ENCODE data around the gene MEIOB. TPM values are rescaled to one million over a fixed set of nuclear protein-coding genes. Genes with fewer than 3 reads are reported as not detected.

Gene MEIOB
- total RNA-seq, 2 experiments from 2014 or later: not detected

DNA sequence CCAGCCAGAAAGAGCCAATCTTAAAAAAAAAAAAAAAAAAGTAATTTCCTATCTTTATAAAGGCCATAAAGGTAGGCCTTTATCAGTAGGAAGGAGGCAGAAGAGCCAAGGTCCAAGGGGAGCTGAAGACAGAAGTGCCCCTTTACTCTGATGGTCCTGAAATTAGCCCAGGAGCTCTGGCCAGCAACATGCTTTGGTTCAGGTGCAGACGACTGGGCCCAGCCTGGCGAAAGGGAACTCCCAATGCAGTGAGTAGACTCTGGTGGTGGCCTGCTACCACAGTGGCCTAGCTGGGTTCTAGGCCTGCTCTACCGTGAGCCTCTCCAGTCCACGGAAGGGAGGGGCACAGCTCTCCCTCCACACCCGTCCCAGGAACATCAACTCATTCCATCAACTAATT, 23.1 kb upstream of the MEIOB start:
- ChIA-PET POLR2A (no interaction called here), CTCF (no interaction called here)
- intact Hi-C loops (cut with DNase I, micrococcal nuclease): no loop called here
- Histone ChIP-seq H3K27me3 (ENCODE audit: control insufficient read depth in 1 of 2, insufficient read depth in 2 of 2, low read length in 2 of 2) (peaks cover 3 to 5% of the 10 kb centered on the region in 2 experiments), H3K27ac (ENCODE audit: low read depth in 1 of 2, low read length in 2 of 2) (no peak overlapping the region), H3K9me3 (ENCODE audit: control insufficient read depth in 1 of 2, insufficient read depth in 1 of 2, low read length in 2 of 2) (no peaks in the 10 kb centered on the region), H3K4me3 (ENCODE audit: low read length) (no peak overlapping the region), H3K36me3 (ENCODE audit: insufficient read depth, low read length) (no peaks in the 10 kb centered on the region), H3K4me1 (ENCODE audit: insufficient read depth, low read length) (no peaks in the 10 kb centered on the region)
- ATAC-seq (ENCODE audit: poor library complexity) (no peak), DNase-seq (no peak)
- no peak overlapping the region for H3K27ac Mint-ChIP-seq
- no peaks in the 10 kb centered on the region for H3K9me3 Mint-ChIP-seq
- no peaks in the 10 kb centered on the region for H3K4me1 Mint-ChIP-seq (ENCODE audit: low read depth)
- peaks cover 15% of the 10 kb centered on the region for H3K27me3 Mint-ChIP-seq
- H3K36me3 Mint-ChIP-seq (ENCODE audit: low read depth): no peaks in the 10 kb centered on the region
- TF ChIP-seq, protein P1, sequence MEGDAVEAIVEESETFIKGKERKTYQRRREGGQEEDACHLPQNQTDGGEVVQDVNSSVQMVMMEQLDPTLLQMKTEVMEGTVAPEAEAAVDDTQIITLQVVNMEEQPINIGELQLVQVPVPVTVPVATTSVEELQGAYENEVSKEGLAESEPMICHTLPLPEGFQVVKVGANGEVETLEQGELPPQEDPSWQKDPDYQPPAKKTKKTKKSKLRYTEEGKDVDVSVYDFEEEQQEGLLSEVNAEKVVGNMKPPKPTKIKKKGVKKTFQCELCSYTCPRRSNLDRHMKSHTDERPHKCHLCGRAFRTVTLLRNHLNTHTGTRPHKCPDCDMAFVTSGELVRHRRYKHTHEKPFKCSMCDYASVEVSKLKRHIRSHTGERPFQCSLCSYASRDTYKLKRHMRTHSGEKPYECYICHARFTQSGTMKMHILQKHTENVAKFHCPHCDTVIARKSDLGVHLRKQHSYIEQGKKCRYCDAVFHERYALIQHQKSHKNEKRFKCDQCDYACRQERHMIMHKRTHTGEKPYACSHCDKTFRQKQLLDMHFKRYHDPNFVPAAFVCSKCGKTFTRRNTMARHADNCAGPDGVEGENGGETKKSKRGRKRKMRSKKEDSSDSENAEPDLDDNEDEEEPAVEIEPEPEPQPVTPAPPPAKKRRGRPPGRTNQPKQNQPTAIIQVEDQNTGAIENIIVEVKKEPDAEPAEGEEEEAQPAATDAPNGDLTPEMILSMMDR (IDR thresholded peaks at IDR 0.05): no peak
- no peak overlapping the region for H3K4me3 Mint-ChIP-seq

DNA sequence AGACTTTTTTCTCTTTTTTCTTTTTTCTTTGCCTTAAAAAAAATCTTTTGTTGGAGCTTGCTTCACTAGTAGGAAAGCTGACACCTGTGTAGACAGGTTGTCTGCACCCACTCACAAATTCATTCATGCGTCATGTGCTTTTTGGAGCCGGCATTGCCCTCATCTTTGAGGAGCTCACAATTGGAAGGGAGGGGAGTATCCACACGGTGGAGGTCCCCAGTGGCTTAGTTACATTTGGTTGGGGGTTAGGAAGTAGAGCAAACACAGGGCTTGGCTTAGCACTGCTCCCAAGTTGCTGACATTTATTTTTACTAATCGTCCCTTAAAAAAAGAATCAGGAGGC, 18.7 kb upstream of the MEIOB start:
- Mint-ChIP-seq H3K27me3 (peaks cover 18% of the 10 kb centered on the region), H3K36me3 (ENCODE audit: low read depth) (no peaks in the 10 kb centered on the region), H3K4me3 (no peak overlapping the region), H3K27ac (no peak overlapping the region), H3K4me1 (ENCODE audit: low read depth) (no peaks in the 10 kb centered on the region), H3K9me3 (no peaks in the 10 kb centered on the region)
- no peak for DNase-seq
- Histone ChIP-seq H3K9me3 (ENCODE audit: control insufficient read depth in 1 of 2, insufficient read depth in 1 of 2, low read length in 2 of 2) (no peaks in the 10 kb centered on the region), H3K36me3 (ENCODE audit: insufficient read depth, low read length) (no peaks in the 10 kb centered on the region), H3K27ac (ENCODE audit: low read depth in 1 of 2, low read length in 2 of 2) (no peak overlapping the region), H3K4me1 (ENCODE audit: insufficient read depth, low read length) (no peaks in the 10 kb centered on the region), H3K27me3 (ENCODE audit: control insufficient read depth in 1 of 2, insufficient read depth in 2 of 2, low read length in 2 of 2) (peaks cover 3% of the 10 kb centered on the region in 2 experiments), H3K4me3 (ENCODE audit: low read length) (no peak overlapping the region)
- no peak for ATAC-seq (ENCODE audit: poor library complexity)
- ChIA-PET CTCF (no interaction called here), POLR2A (no interaction called here)
- intact Hi-C loops (cut with DNase I, micrococcal nuclease): no loop called here
- TF ChIP-seq, protein P1 (IDR thresholded peaks at IDR 0.05): no peak

DNA sequence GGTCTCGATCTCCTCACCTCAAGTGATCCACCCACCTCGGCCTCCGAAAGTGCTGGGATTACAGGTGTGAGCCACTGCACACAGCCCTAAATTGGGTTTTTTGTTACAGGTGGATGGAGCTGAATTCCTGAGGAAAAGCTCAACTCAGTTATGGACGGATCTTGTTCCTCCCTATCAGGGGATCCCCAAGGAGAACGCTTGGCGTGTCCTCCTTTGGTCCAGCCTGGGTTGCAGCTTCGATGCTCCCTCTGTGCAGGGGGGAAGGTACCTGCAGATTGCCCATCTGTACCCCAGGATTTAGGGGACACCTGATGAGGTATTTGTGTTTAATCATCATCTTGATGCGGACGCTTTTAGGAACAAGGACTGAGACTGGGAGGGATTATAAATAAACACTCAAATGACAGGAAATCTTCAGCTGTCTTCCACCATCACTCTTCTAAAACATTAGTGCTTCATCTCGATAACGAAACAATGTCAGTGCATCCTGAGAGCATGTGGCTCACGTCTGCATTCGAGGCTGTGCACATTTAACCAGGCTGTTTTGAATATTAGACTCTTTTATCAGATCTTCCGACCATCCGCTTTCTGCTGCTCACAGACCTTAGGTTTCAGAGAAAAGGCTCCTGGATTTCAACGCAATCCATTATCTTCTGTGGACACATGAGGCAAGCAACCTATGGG, 18.2 kb upstream of the MEIOB start:
- DNase-seq (no peak), ATAC-seq (ENCODE audit: poor library complexity) (no peak)
- no peaks in the 10 kb centered on the region for H3K36me3 Mint-ChIP-seq (ENCODE audit: low read depth)
- Histone ChIP-seq H3K4me3 (ENCODE audit: low read length) (no peak overlapping the region), H3K36me3 (ENCODE audit: insufficient read depth, low read length) (no peaks in the 10 kb centered on the region), H3K4me1 (ENCODE audit: insufficient read depth, low read length) (no peaks in the 10 kb centered on the region), H3K27ac (ENCODE audit: low read depth in 1 of 2, low read length in 2 of 2) (no peak overlapping the region), H3K9me3 (ENCODE audit: control insufficient read depth in 1 of 2, insufficient read depth in 1 of 2, low read length in 2 of 2) (no peaks in the 10 kb centered on the region), H3K27me3 (ENCODE audit: control insufficient read depth in 1 of 2, insufficient read depth in 2 of 2, low read length in 2 of 2) (peaks cover 3% of the 10 kb centered on the region in 2 experiments)
- no peaks in the 10 kb centered on the region for H3K4me1 Mint-ChIP-seq (ENCODE audit: low read depth)
- ChIA-PET CTCF (no interaction called here), POLR2A (no interaction called here)
- peaks cover 18% of the 10 kb centered on the region for H3K27me3 Mint-ChIP-seq
- H3K27ac Mint-ChIP-seq: no peak overlapping the region
- TF ChIP-seq, protein P1 (IDR thresholded peaks at IDR 0.05): no peak
- H3K9me3 Mint-ChIP-seq: no peaks in the 10 kb centered on the region
- intact Hi-C loops (cut with DNase I, micrococcal nuclease): no loop called here
- H3K4me3 Mint-ChIP-seq: no peak overlapping the region

Data from CD4-positive, alpha-beta T cell (primary cell).